OCI-LY7 (cell line): ENCODE measurements around the gene CACNA1D. TPM values are rescaled to one million over a fixed set of nuclear protein-coding genes. Genes with fewer than 3 reads are reported as not detected.

Experiments
- BruUV-seq: library from RNA; stranded (reverse); fragments of 400-500 nt; replicated peaks from 2 replicates; lab custom pipeline; 2021; lab: Mats Ljungman, UMichigan
- CTCF ChIA-PET: fragments of 300-600 bp; sonication (Branson Sonifier 250); formaldehyde crosslinking; loops from one replicate; lab custom pipeline; 2022; ENCODE audit warnings: antibody characterized with exemption; ENCODE audit not compliant: unreplicated experiment; lab: Charles Lee
- POLR2A ChIA-PET: fragments of 300-600 bp; sonication (Branson Sonifier 250); formaldehyde crosslinking; loops from one replicate; lab custom pipeline; 2022; ENCODE audit warnings: antibody characterized with exemption; lab: Charles Lee
- DNase-seq: peaks from one replicate; pipeline ENCODE4 v3.0.0-alpha.2; 2015; ENCODE audit warnings: low spot score
- H2AFZ ChIP-seq: fragments of 200-600 bp; sonication (generic), shearing (Covaris generic); 2 replicates; pipeline ENCODE4 v1.6.1; 2014; ENCODE audit warnings: mild to moderate bottlenecking, antibody characterized with exemption, low read length, moderate library complexity
- H3K27ac ChIP-seq: fragments of 200-600 bp; sonication (generic); 2 replicates; pipeline ENCODE4 v1.5.1; 2014; ENCODE audit warnings: mixed run types, low read depth, mild to moderate bottlenecking, moderate library complexity, low read length, inconsistent platforms; ENCODE audit not compliant: poor library complexity, severe bottlenecking
- H3K36me3 ChIP-seq: fragments of 200-600 bp; sonication (generic); 2 replicates; pipeline ENCODE4 v1.6.1; 2014; ENCODE audit warnings: mild to moderate bottlenecking, antibody characterized with exemption, low read length, moderate library complexity, mixed read lengths; ENCODE audit not compliant: insufficient read depth
- H3K4me1 ChIP-seq: fragments of 200-600 bp; sonication (generic); 2 replicates; pipeline ENCODE4 v1.5.1; 2014; ENCODE audit warnings: mild to moderate bottlenecking, low read length; ENCODE audit not compliant: insufficient read depth, poor library complexity, severe bottlenecking
- H3K4me2 ChIP-seq: fragments of 200-600 bp; sonication (generic); 2 replicates; pipeline ENCODE4 v1.6.1; 2014; ENCODE audit warnings: mild to moderate bottlenecking, low read length
- H3K4me3 ChIP-seq: fragments of 200-600 bp; sonication (generic); 2 replicates; pipeline ENCODE4 v1.5.1; 2014; ENCODE audit warnings: mild to moderate bottlenecking, low read depth, low read length; ENCODE audit not compliant: poor library complexity, severe bottlenecking
- H3K79me2 ChIP-seq: fragments of 200-600 bp; sonication (generic); 2 replicates; pipeline ENCODE4 v1.6.1; 2016; ENCODE audit warnings: low read depth, mild to moderate bottlenecking, low read length, moderate library complexity, mixed read lengths; ENCODE audit not compliant: insufficient read depth
- H3K9me2 ChIP-seq: fragments of 200-600 bp; sonication (generic); 2 replicates; pipeline ENCODE4 v1.6.1; 2016; ENCODE audit warnings: mild to moderate bottlenecking, low read length, mixed read lengths; ENCODE audit not compliant: insufficient read depth
- H3K9me3 ChIP-seq: fragments of 200-600 bp; sonication (generic); 2 replicates; pipeline ENCODE4 v1.6.1; 2014; ENCODE audit warnings: mild to moderate bottlenecking, mixed run types, low read length, mixed read lengths
- H4K20me1 ChIP-seq: fragments of 200-600 bp; sonication (generic); 2 replicates; pipeline ENCODE4 v1.6.1; 2014; ENCODE audit warnings: mild to moderate bottlenecking, antibody characterized with exemption, low read length, moderate library complexity, mixed read lengths; ENCODE audit not compliant: insufficient read depth
- EZH2phosphoT487 ChIP-seq: fragments of 200-600 bp; sonication (generic); IDR thresholded peaks from 2 replicates; pipeline ENCODE4 v1.6.1; 2018; ENCODE audit warnings: low read depth, borderline replicate concordance, mild to moderate bottlenecking, mixed run types, antibody characterized with exemption, low read length, moderate library complexity, mixed read lengths
- intact Hi-C: fragments of 100-400 bp; cut with micrococcal nuclease; formaldehyde crosslinking; loops from one replicate; pipeline ENCODE4 v1.10.0; 2022; ENCODE audit not compliant: unreplicated experiment
- total RNA-seq, 2 experiments: library from RNA; depleted of rRNA in 1 of 2; stranded (reverse); fragments of >200 nt in 1 of 2; shearing (Covaris generic) in 1 of 2; gene quantifications; 2 replicates each; pipeline ENCODE4 v1.2.3, GENCODE V29; 2014 to 2022
- TF ChIP-seq, protein P1 (sequence below): fragments of 200-600 bp; sonication (generic); conservative IDR thresholded peaks from 2 replicates; pipeline ENCODE4 v1.5.1; 2014; ENCODE audit warnings: mild to moderate bottlenecking, antibody characterized with exemption, low read length, moderate library complexity, mixed read lengths

The CACNA1D gene
- total RNA-seq, 2 experiments from 2014 or later: 0.42 TPM; not detected in 1

- H3K27ac ChIP-seq: no peak overlapping the region
- H3K36me3 ChIP-seq: no peaks in the 10 kb centered on the region
- H3K4me3 ChIP-seq: no peak overlapping the region
- no peaks in the 10 kb centered on the region for H3K9me3 ChIP-seq
- ChIA-PET CTCF (no interaction called here), POLR2A (interaction anchor here (0.7 kb wide), 1 partner anchor 17 kb away, joined by 3 read pairs; no protein-coding TSS in a partner anchor)
- no peaks in the 10 kb centered on the region for H3K79me2 ChIP-seq
- H3K9me2 ChIP-seq: no peaks in the 10 kb centered on the region
- TF ChIP-seq, protein P1, sequence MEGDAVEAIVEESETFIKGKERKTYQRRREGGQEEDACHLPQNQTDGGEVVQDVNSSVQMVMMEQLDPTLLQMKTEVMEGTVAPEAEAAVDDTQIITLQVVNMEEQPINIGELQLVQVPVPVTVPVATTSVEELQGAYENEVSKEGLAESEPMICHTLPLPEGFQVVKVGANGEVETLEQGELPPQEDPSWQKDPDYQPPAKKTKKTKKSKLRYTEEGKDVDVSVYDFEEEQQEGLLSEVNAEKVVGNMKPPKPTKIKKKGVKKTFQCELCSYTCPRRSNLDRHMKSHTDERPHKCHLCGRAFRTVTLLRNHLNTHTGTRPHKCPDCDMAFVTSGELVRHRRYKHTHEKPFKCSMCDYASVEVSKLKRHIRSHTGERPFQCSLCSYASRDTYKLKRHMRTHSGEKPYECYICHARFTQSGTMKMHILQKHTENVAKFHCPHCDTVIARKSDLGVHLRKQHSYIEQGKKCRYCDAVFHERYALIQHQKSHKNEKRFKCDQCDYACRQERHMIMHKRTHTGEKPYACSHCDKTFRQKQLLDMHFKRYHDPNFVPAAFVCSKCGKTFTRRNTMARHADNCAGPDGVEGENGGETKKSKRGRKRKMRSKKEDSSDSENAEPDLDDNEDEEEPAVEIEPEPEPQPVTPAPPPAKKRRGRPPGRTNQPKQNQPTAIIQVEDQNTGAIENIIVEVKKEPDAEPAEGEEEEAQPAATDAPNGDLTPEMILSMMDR: no peak
- no peak for TF ChIP-seq EZH2phosphoT487
- no peak overlapping the region for H3K4me2 ChIP-seq
- H4K20me1 ChIP-seq: no peaks in the 10 kb centered on the region
- DNase-seq: no peak
- no TSS peak for BruUV-seq
- H3K4me1 ChIP-seq: no peaks in the 10 kb centered on the region
- H2AFZ ChIP-seq: no peak overlapping the region
- intact Hi-C loops: no loop called here
These were observed 230.2 kb downstream of the CACNA1D start for GRCh38 chr3:53724566-53724965.

GRCh38 chr3:53725387-53725995 lies 231.1 kb downstream of the CACNA1D start:
- H3K9me2 ChIP-seq: no peaks in the 10 kb centered on the region
- H3K9me3 ChIP-seq: no peaks in the 10 kb centered on the region
- no peak overlapping the region for H3K4me2 ChIP-seq
- BruUV-seq: no TSS peak
- ChIA-PET POLR2A (no interaction called here), CTCF (no interaction called here)
- no peaks in the 10 kb centered on the region for H3K4me1 ChIP-seq
- no peaks in the 10 kb centered on the region for H3K79me2 ChIP-seq
- H3K36me3 ChIP-seq: no peaks in the 10 kb centered on the region
- no peak overlapping the region for H3K4me3 ChIP-seq
- TF ChIP-seq EZH2phosphoT487: no peak
- TF ChIP-seq, protein P1: no peak
- no peak overlapping the region for H2AFZ ChIP-seq
- no peak overlapping the region for H3K27ac ChIP-seq
- intact Hi-C loops: no loop called here
- no peak for DNase-seq
- no peaks in the 10 kb centered on the region for H4K20me1 ChIP-seq

GRCh38 chr3:53726643-53727042 lies 232.2 kb downstream of the CACNA1D start:
- Histone ChIP-seq H3K27ac (no peak overlapping the region), H3K36me3 (no peaks in the 10 kb centered on the region), H2AFZ (no peak overlapping the region), H3K4me3 (no peak overlapping the region), H3K79me2 (no peaks in the 10 kb centered on the region), H3K9me2 (no peaks in the 10 kb centered on the region), H3K4me2 (no peak overlapping the region), H3K4me1 (no peaks in the 10 kb centered on the region), H3K9me3 (no peaks in the 10 kb centered on the region), H4K20me1 (no peaks in the 10 kb centered on the region)
- CTCF ChIA-PET: no interaction called here
- BruUV-seq: no TSS peak
- DNase-seq: no peak
- TF ChIP-seq, protein P1: no peak
- TF ChIP-seq EZH2phosphoT487: no peak
- POLR2A ChIA-PET: no interaction called here
- intact Hi-C loops: no loop called here
